Measurements from ENCODE around the gene SPIC.
"Not testable (repeated sequence)": the region's sequence is repeated elsewhere in the genome, so short reads cannot be mapped to it uniquely, and the experiment has no call there.

Gene SPIC

DNA sequence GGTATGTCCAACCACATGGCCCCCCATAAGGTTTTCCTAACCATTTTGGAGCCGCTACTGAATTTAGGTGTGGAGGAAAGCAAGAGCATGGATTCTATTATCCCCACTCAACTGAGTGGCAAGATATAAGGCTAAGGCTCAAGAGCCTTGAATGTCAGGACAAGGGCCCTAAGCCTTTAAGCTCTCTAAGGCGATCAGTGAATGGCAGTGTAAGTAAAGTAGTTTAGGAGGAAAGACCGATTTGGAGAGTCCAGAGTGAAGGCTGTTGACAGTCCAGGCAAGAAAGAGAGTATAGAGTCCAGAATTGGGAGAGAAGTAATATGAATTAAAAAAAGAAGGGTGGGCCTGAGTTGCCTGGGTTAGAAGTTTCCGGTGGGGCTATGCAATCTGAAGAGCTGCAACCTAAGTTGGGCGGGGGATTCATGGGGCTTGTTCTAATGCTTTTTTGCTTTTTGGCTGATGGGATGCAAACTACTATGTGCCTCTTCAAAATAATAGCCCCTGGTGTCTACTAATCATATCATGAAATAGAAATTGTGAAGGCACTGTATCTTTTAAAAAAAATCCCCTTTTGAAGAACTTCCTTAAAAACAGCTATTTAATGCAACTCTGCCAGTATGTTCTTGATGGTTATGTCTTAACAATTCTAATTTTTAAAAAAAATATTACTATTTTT is at the start of gene SPIC:
Gene SPIC, plus strand, starts transcription at position 626 of the 676 bp plus-strand sequence. CDS start 1,569 bp downstream, outside the sequence.
- no peak for DNase-seq (ENCODE audit: low spot score)

DNA sequence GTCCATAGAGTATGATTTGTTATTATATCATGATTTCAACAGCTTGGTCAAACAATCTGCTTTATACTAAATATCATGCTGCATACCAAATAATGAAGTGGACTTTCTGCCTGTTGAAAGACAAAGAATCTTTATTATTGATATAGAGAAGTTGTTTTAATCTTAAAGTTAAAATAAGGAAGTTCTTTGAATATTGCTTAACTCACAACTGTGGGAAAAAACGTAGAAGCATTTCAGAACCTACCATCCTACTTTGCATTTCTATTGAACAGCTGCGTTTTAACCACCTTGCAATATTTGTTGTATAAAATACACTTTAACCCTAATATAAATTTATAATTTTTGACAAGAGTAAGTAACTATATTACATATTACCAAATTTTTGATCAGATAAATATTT is 44.7 kb upstream of the SPIC start:
- no peak for DNase-seq (ENCODE audit: low spot score)

DNA sequence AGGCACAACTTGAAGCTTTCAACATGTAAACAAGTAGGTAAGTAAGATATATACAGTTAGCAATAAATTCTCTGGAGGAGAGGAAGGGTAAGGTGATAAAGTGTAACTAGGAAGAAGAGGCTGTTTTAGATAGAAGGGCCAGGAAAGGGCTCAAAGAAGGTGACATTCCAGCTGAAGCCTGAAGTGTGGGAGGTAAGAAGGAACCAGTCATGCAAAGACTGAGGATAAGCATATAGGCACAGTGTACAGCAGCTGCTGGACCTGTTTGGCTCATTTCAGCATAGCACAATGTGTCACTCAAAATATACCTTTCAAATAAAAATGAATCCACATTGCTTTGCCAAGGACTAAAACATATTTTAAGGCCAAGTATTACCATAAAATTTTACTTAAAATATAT is 39.0 kb upstream of the SPIC start:
- DNase-seq (ENCODE audit: low spot score) = no peak

DNA sequence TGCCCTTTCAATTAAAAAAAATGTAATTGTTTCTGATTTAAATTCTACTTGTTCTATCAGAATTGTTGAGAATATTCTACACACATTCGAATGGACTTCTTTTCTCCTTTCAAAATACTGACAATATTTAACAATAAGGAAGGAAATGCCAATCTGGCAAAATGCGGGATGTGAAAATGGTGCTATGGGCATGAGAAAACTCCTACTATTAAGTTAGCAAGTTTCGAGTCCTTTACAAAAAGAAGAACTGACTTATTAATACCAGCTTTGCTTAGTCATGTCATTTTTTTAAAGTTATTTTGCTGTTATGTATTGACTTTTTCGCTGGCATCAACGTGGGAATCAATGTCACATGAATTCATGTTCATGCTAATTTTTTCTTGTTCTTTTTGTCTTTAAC is 35.9 kb upstream of the SPIC start:
- DNase-seq (ENCODE audit: low spot score) = no peak

DNA sequence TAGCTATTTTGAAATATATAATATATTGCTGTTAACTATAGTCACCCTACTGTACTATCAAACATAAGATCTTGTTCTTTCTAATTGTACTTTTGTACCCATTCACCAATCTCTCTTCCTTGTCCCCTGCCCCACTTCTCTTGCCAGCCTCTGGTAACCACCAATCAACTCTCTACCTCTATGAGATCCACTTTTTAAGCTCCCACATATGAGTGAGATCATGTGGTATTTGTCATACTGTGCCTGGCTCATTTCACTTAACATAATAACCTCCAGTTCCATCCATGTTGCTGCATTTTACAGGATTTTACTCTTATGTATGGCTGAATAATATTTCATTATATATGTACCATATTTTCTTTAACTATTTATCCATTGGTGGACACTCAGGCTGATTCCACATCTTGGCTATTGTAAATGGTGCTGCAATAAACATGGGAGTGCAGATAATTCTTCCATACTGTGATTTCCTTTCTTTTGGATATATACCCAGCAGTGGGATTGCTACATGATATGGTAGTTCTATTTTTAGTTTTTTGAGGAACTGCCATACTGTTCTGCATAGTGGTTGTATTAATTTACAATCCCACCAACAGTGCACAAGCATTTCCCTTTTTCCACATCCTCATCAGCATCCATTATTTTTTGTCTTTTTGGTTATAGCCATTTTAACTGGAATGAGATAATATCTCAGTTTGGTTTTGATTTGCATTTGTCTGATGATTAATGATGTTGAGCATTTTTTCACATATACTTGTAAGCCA is 33.5 kb upstream of the SPIC start:
- DNase-seq (ENCODE audit: low spot score) = no peak

DNA sequence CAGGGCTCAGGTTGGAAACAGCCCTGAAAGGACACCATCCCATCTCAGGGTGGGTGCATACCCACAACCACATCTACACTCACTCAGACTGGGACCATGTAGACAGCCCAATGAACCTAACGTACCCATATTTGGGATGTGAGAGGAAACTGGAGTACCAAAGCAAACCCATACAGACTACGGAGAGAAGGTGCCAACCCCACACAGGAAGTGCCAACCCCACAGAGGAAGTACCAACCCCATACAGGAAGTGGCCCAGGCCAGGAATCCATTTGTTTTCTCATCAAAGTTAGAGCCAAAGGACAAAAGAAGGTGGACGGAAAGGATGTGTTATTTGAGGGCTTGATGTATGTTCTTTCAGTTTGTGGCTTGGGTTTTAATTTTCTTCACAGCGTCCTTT is 19.5 kb upstream of the SPIC start:
- DNase-seq (ENCODE audit: low spot score) = no peak

DNA sequence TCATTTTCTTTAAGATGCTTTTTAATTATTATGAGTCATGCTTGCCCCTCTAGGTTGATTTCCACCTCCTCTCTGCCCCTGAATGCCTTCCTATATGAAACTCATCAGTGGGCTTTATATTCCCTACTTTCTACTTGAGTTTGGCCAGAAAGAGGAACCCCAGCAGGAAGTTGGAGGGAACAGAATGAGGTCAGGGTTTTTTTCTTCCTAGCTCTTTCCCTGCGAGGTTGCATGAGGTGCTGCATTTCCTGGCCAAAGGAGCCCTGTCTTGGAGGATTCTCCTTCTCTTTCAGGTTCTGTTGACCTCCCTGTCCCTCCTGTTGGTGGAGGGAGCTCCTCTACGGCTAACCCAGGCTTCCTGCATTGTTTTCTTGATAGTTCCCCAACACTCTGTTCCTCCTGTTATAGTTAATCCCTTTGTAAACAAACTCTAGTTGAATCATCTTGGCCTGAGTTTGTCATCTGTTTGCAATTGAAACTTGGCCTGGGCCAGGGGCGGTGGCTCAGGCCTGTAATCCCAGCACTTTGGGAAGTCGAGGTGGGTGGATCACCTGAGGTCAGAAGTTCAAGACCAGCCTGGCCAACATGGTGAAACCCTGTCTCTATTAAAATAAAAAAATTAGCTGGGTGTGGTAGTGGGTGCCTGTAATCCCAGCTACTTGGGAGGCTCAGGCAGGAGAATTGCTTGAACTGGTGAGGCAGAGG is 15.3 kb upstream of the SPIC start:
- DNase-seq (ENCODE audit: low spot score) = no peak

DNA sequence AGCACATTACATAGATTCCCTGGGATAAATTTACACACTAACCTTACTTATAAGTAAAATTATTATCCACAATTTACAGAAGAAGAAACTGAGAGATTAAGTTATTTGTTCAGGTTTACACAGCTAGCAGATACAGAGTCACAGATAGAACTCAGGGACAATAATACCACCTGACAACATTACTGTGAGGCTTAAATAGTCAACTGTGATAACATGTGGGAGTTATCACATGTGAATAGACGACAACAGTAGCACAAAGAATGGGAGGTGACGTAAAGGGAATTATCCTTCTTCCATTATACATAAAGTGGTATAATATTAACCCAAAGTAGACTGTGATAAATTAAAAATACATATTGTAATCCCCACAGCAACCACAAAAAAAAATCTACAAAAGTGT is 6.2 kb upstream of the SPIC start:
- no peak for DNase-seq (ENCODE audit: low spot score)

DNA sequence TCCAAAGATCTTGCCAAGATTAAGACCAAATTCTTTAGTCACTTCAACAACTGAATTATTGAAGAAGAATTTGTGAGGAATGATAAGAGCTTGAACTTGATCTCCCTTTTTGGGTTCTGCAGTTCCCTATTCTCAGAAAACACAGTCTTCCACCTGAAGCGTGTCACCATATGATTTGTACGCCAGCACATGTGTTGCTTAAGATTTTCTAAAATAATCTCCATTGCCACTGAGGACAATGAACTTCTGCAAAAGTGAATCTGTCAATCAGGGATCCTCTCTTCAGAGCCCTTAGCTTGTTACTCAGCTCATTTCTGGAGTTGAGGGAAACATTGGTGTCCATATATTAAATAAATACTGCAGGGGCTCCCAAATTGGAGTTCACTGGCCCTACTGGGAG is 4.2 kb upstream of the SPIC start:
- DNase-seq (ENCODE audit: low spot score) = no peak

DNA sequence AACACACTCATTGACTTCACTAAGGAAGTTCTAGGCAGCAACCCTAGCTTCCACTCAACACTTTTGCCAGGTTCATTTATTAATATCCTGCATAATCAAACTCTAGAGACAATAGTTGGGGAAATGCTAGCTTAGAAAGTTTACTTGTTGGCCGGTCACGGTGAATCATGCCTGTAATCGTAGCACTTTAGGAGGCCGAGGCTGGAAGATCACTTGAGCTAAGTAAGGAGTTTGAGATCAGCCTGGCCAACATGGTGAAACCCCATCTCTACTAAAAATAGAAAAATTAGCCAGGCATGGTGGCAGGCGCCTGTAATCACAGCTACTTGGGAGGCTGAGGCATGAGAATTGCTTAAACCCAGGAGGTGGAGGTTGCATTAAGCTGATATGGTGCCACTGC is 3.3 kb upstream of the SPIC start:
- not testable (repeated sequence) for DNase-seq (ENCODE audit: low spot score)

DNA sequence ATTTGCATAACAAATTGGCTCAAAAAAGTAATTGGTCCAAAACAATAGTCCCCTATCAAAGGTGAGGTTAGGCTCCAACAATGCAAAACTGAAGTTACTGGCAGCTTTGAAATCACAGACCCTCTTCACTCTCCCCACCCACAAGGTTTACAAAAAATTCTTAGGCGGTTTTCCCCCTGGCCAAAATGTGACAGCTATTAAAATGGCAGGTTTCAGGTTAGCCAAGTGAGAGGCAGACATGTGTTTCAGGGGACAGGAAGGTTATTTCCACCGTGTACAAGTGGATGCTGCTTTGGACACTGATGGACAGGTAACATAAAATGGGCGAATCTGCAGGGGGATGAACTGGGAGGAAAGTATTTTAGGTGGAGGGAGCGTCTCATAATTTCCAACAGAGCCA is 888 bp upstream of the SPIC start:
- no peak for DNase-seq (ENCODE audit: low spot score)

DNA sequence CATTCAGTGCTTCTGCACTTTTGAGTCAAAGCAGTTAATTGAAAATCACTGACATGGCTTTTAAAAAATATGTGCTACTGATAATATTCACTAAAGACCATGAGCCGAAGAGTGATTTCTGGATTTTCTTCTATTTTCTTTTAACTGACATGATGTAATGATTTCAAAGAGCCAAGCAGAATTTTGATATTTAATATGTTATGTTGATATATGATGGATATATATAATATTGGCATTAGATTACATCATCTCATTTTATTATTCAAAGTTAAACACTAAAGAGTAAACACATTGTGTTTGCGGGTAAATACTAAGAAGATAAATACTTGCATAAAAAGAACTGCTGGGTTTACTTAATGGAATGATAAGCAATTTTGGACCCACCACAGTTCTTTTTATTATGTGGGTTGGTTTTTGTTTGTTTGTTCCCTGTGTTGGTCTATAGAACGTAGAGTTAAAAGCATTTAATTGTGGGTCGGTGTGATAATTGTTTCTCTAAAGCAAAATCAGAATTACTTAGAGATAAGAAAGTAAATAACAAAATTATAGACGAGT is 692 bp downstream of the SPIC start:
- DNase-seq (ENCODE audit: low spot score) = no peak

DNA sequence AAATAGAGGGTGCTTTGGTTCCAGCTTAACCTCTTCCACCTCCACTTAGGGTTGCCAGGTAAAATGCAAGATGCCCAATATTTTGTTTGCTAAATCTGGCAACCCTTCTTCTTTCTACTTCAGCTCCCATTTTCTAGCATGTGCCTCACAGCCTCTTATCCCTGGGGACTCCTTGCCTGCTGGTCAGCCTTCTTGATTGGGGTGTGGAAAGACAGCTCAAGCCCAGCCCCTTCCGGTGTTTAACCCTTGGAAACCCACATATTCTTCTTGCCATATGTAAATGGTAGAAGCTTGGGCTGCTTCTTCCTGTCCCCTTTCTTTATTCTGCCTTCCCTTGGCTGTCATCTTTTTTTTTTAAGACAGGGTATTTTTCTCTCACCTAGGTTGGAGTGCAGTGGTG is 5.7 kb downstream of the SPIC start:
- peak; percentile 21 for DNase-seq (ENCODE audit: low spot score)

DNA sequence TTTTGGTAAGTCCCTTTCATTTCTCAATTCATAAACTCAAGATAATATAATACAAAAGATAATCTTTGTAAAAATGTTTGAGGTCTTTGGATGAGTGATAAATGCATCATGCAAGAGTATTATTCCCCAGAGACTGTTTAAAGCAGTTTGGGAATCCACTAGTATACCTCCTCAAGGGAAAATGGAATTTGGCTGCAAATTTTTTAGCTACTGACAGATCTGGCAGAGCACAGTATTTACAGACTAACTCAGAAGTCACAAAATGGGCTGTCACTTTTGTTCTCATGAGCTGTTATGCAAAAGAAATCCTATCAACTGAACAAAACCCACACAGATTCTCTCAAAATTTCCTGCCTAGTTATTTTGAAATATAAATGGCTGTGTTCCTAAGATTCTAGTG is 9.9 kb downstream of the SPIC start:
- peak; percentile 39 for DNase-seq (ENCODE audit: low spot score)

DNA sequence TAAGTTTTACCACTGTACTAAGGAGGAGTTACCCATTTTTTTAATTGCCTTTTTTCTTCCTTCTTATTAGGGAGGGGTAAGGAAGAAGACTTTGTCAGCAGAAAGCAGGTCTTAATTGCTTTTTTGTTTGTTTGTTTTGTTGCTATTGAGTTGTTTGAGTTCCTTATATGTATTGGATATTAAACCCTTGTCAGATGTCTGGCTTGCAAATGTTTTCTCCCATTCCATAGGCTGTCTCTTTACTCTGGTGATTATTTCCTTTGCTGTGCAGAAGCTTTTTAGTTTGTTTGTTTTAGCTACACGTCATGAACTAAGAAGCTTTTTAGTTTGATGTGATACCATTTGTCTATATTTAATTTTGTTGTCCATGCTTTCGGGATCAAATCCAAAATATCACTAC is 13.3 kb downstream of the SPIC start:
- DNase-seq (ENCODE audit: low spot score) = no peak

DNA sequence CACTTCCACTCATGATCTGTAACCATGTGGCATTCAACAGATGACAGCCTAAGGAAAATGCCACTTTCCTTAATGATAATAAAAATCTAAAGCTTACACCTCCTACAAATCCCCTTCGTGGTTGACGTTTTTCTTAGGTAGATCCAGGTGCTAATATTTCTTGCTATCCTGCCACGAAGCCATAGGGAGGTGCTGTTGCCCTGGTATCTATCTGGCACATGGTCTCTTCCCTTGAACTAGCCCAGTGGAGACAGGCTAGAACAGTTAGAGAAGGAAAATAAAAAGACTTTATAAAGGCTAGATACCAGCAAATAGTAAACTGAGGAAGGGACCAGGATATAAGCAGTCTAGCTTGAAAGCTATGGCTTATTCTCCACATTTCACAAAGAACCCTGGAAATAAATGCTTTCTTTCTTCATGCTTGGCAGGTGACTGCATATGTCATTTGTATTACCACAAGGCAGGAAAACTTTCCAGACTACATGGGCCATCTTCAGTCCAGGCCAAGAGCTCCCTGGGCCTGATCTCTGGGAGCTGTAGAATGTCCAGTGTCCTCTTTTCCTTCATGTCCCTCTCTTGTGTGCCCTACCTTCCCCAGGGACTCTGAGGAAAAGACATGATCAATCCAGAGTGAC is 15.3 kb downstream of the SPIC start:
- peak; percentile 40 for DNase-seq (ENCODE audit: low spot score)

DNA sequence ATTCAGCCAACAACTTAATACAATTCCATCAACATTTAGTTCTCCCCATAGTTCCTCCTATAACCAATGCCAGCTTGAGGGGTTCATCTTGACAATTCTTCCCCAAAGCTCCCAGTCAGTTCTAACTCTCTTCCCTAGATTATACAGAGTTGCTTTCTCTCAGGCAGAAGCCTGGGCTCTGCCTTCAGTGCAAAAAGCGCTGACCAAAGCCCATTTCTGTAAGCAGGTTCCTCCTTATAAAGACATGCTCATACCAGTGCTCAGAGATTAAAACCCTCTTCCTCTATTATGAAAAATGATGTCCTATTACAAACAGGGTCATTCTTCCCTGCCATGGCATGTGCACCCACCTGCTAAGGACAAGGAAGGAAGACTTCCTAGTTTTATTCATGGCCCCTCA is 16.2 kb downstream of the SPIC start:
- DNase-seq (ENCODE audit: low spot score) = no peak

DNA sequence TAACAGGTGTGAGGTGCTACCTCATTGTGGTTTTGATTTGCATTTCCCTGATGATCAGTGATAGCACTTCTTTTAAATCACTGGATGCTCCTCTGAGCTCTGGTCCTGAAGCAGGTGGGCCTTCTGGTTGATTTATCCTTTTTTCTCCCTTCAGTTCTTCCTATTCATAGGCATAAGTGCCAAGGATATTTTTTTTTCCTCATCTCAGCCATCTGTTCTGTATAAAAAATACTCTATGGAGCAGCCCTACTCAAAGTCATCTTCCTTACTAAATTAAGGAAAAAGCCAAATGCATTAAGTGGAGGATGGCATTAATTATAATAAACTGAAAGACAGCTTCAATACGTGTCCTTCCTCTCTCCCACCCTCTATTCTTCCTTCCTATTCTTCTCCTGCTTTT is 18.4 kb downstream of the SPIC start:
- DNase-seq (ENCODE audit: low spot score) = no peak

DNA sequence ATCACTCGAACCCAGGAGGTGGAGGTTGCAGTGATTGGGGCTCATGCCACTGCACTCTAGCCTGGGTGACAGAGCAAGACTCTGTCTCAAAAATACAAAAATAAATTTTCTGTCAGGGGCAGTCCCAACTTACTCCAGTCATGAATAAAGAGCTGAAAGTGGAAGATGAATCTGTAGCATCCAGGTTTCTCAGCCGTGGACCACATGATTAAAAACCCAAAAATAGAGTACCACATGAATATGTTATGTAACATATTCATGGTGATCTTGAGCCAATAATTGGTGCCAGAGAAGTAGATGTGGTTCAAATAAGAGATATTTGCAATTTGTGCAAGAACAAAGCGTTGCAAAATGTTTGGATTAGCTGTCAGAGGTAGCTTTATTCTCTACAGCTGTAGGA is 23.1 kb downstream of the SPIC start:
- no peak for DNase-seq (ENCODE audit: low spot score)

DNA sequence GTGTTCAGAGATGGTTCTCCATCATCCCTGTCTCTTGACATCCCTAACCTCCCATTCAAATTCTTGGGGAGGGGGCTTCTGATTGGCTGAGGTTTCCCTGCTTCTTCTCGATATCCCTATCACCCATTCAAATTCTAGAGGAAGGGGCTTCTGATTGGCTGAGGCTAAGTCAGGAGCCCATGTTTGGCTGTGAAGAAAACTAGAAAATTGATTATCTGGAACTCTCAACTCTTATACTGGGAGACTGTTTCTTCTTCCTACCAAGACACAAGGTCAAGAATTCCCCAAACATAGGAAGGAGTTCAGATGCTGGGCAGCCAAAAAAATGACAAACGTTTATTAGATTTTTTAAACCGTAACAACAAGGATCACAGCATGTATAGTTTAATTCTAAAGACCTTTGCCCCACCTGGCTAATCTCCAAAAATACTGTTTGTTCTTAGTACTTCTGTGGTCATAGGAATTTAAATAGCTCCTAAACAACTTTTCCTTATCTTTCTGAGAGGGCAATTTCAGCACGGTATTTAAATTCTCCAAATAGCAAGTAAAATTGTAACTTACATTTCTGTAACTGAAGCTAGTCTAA is 26.4 kb downstream of the SPIC start:
- no peak for DNase-seq (ENCODE audit: low spot score)

DNA sequence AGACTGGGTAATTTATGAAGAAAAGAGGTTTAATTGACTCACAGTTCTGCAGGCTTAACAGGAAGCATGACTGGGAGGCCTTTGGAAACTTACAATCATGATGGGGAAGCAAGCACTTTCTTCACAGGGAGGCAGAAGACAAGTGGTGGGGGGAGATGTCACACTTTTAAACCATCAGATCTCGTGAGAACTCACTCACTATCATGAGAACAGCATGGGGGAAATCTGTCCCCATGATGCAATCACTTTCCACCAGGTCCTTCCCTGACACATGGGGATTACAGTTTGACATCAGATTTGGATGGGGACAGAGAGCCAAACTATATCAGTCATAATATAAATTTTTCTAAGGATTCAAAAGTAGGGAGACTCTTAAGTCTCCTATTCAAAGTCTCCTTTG is 46.0 kb downstream of the SPIC start:
- no peak for DNase-seq (ENCODE audit: low spot score)

DNA sequence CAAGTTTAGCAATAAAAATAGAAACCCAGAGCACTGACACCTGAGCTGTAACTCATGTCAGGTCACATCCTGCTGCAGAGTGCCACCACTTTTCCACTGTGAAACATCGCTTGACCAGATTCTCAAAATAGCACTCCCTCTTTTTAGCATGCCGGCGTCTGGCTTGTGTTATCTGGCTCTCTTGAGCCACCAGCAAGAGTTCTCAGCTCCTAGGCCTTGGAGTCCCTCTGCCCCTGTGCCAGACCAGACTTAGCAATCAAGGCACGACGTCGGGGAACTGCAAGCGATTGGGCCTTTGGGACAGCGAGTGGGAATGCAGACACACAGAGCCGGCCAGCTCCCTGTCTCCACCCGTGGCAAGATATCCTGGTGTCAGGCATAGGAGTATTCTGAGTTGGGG is 52.5 kb downstream of the SPIC start:
- DNase-seq (ENCODE audit: low spot score) = no peak
